Activated naive CD4-positive, alpha-beta T cell treated with anti-CD3 and anti-CD28 coated beads, Interleukin-2, amount 50 U/mL, for 72 hours (primary cell): Measurements from ENCODE around the gene PDRG1. TPM values are rescaled to one million over a fixed set of nuclear protein-coding genes. Genes with fewer than 3 reads are reported as not detected.

Experiments
- ATAC-seq, 2 donors: fragments of 150-1000 bp; cut with Tn5 transposase; 2 replicates each; pipeline ENCODE4 v1.10.0; 2021; ENCODE audit warnings: mild to moderate bottlenecking in 2 of 2, moderate library complexity in 2 of 2
- DNase-seq, 2 donors: peaks; one replicate each; pipeline ENCODE4 v3.0.0; 2021 to 2022; ENCODE audit warnings: low spot score in 2 of 2
- H3K27ac Mint-ChIP-seq, 2 donors: one replicate each; pipeline ENCODE4 v1.8.0; 2022; ENCODE audit warnings: mild to moderate bottlenecking in 2 of 2, mixed read lengths in 2 of 2
- H3K36me3 Mint-ChIP-seq, 2 donors: one replicate each; pipeline ENCODE4 v1.8.0; 2022; ENCODE audit warnings: mixed read lengths in 2 of 2
- H3K9me3 Mint-ChIP-seq, 2 donors: one replicate each; pipeline ENCODE4 v1.8.0; 2022; ENCODE audit warnings: mixed read lengths in 2 of 2
- total RNA-seq, 2 donors: library from RNA; stranded (reverse); gene quantifications; one replicate each; pipeline ENCODE4 v1.2.3, GENCODE V29; 2022

The PDRG1 gene
- total RNA-seq, 2 donors from 2014 or later = 13.1 to 20.6 TPM

DNA sequence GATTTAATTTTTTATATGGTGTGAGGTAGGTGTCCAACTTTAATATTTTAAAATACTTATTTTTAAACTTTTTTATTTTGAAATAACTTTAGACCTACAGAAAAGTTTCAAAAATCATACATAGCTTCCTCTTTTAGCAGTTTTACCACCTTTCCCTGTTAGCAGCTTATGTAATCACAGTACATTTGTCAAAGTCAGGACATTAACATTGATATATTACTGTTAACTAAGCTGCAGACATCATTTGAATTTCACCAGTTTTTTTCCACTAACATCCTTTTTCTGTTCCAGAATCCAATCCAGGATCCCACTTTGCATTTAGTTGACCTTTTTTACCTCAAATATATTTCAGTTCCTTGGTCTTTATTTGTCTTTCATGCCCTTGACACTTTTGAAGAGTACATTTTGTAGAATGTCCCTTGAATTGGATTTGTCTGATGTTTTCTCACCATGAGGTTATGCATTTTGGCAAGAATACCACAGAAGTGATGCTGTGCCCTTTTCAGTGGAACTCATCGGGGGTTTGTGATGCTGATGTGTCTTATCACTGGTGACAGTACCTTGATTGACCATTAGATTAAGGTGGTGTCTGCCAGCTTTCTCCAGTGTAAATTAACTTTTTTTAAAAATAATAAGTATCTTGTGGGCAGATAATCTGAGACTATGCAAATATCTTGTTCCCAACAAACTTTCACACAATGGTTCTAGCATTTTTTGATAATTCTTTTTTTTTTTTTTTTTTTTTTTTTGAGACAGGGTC, 48.0 kb downstream of the PDRG1 start:
- Mint-ChIP-seq H3K27ac (no peak overlapping the region), H3K9me3 (no peaks in the 10 kb centered on the region)

GRCh38 chr20:31901615-31902014, 50.2 kb downstream of the PDRG1 start:
- ATAC-seq (no peak), DNase-seq (no peak)
- H3K9me3 Mint-ChIP-seq = no peaks in the 10 kb centered on the region
- no peak overlapping the region for H3K27ac Mint-ChIP-seq
- H3K36me3 Mint-ChIP-seq = no peaks in the 10 kb centered on the region

More for the DNA sequence above, 48.0 kb downstream of the PDRG1 start:
- no peak for ATAC-seq
- H3K36me3 Mint-ChIP-seq = no peaks in the 10 kb centered on the region
- no peak for DNase-seq

DNA sequence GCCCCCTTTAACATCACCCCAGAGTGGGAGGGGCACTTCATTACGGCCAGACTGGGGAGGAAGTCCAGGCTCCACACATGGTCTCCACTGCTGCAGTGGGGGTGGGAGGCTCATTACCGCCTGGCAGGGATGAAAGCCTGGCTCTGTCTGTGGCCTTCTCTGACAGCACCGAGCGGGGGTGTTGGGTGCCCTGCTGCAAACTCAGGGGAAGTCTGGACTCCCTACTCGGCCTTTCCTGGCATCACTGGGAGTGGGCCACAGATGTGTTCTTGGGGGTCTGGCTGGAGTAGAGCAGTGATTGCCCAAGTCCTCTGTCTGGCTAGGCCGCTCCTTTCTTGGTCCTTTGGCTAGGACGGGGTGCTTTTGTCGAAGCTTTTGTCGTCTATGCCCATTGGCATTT, 54.3 kb downstream of the PDRG1 start:
- no peaks in the 10 kb centered on the region for H3K9me3 Mint-ChIP-seq
- H3K27ac Mint-ChIP-seq = no peak overlapping the region
- DNase-seq (no peak), ATAC-seq (no peak)
- H3K36me3 Mint-ChIP-seq = no peaks in the 10 kb centered on the region

GRCh38 chr20:31896049-31896448, 55.8 kb downstream of the PDRG1 start:
- DNase-seq (no peak), ATAC-seq (no peak)
- Mint-ChIP-seq H3K36me3 (no peaks in the 10 kb centered on the region), H3K27ac (no peak overlapping the region), H3K9me3 (no peaks in the 10 kb centered on the region)

- ATAC-seq = peak in 1 of 2 donors; percentile 63
- Mint-ChIP-seq H3K36me3 (no peaks in the 10 kb centered on the region), H3K9me3 (no peaks in the 10 kb centered on the region), H3K27ac (no peak overlapping the region)
- no peak for DNase-seq
Measured at GRCh38 chr20:31894980-31895675, 56.7 kb downstream of the PDRG1 start.

Other genes starting within 250 kb of the PDRG1 start
- gene BCL2L1, start 229.2 kb downstream of the PDRG1 start, total RNA-seq = 100 to 1,000 TPM in 1 of 2 donors, 10 to 100 TPM in 1; 86.6 to 143 TPM
- gene TPX2, start 212.8 kb downstream of the PDRG1 start, total RNA-seq = 100 to 1,000 TPM; 123 to 215 TPM
- under 1 TPM; 0.31 to 0.34 TPM for gene MYLK2, start 132.7 kb downstream of the PDRG1 start, total RNA-seq
- not detected for gene FOXS1, start 106.4 kb downstream of the PDRG1 start, total RNA-seq
- not detected for gene DUSP15, start 81.5 kb downstream of the PDRG1 start, total RNA-seq
- gene TTLL9, start 81.4 kb downstream of the PDRG1 start, total RNA-seq = not detected
- gene XKR7, start 16.1 kb upstream of the PDRG1 start, total RNA-seq = under 1 TPM in 1 of 2 donors, not detected in 1; 0.09 TPM
- not detected for gene CCM2L, start 58.4 kb upstream of the PDRG1 start, total RNA-seq
- under 1 TPM in 1 of 2 donors, not detected in 1; 0.16 TPM for gene HCK, start 100.2 kb upstream of the PDRG1 start, total RNA-seq
- 10 to 100 TPM; 41.0 to 45.4 TPM for gene TM9SF4, start 157.7 kb upstream of the PDRG1 start, total RNA-seq